HG03039 (cell line): ENCODE data around the gene CD320.
A peak's percentile ranks its signal among the peaks of the same experiment; 100 is the strongest.
"Not testable (repeated sequence)": the region's sequence is repeated elsewhere in the genome, so short reads cannot be mapped to it uniquely, and the experiment has no call there.

ENCODE experiments used
- ATAC-seq: cut with Tn5 transposase; IDR thresholded peaks from one replicate; pipeline ENCODE4 v1.9.1; 2021; ENCODE audit warnings: mild to moderate bottlenecking, moderate library complexity; ENCODE audit not compliant: unreplicated experiment

Gene CD320

GRCh38 chr19:8333767-8334457 is 25.8 kb upstream of the CD320 start:
- no peak for ATAC-seq

- no peak for ATAC-seq
Measured at GRCh38 chr19:8332976-8333766, 25.0 kb upstream of the CD320 start.

GRCh38 chr19:8331263-8331845 is 23.2 kb upstream of the CD320 start:
- ATAC-seq: no peak

GRCh38 chr19:8329996-8330395 is 21.8 kb upstream of the CD320 start:
- no peak for ATAC-seq

DNA sequence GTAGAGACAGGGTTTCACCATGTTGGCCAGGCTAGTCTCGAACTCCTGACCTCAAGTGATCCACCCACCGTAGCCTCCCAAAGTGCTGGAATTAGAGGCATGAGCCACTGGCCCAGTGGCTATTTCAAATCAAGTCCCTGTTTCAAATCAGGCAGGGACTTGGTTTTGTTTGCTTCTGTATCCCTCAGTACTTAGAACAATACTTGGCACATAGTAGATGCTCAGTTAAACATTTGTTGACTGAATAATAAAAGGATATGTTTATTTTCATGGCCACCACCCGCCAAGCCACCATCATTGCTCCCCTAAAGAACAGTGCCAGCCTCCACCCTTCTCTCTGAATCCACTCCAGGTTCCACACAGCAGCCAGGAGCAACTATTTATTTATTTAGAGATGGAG is 17.3 kb upstream of the CD320 start:
- no peak for ATAC-seq

DNA sequence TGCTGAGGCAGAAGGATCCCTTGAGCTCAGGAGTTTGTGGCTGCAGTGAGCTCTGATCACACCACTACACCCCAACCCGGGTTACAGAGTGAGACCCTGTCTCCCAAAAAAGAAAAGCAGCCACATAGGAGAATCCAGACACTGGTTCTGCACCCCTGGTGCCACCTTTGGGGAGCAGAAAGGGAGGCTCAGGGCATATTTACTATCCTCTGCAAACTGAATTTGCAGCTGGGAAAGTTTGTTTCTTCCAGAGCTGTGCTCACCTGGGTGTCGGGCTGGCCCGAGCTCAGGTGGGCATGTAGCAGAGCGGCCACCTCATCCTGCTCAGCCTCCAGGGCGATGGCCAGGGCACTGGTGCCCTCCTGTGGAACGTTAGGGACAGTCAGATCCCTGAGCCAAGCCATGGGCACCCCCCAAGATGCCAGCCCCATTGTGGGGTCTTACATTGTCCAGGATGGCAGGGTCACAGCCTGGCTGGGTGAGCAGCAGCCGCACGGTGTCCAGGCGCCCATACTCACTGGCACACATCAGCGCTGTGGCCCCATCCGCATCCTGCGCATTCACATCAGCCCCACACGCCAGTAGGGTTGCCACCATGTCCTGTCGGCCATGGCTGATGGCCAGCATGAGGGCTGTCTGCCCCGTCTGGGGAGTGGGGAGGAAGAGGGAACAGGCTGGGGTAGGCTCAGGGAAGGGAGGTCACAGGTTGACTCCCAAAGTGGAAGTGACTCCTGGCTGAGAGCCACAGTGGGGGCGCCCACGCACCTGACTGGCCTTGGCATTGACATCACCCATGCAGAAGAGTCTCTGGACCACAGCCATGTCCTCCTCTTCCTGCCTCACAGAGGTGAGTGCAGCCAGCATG is 16.3 kb upstream of the CD320 start:
- ATAC-seq: no peak

GRCh38 chr19:8323781-8324185 is 15.6 kb upstream of the CD320 start:
- no peak for ATAC-seq

GRCh38 chr19:8322638-8322997 is 14.5 kb upstream of the CD320 start:
- no peak for ATAC-seq

DNA sequence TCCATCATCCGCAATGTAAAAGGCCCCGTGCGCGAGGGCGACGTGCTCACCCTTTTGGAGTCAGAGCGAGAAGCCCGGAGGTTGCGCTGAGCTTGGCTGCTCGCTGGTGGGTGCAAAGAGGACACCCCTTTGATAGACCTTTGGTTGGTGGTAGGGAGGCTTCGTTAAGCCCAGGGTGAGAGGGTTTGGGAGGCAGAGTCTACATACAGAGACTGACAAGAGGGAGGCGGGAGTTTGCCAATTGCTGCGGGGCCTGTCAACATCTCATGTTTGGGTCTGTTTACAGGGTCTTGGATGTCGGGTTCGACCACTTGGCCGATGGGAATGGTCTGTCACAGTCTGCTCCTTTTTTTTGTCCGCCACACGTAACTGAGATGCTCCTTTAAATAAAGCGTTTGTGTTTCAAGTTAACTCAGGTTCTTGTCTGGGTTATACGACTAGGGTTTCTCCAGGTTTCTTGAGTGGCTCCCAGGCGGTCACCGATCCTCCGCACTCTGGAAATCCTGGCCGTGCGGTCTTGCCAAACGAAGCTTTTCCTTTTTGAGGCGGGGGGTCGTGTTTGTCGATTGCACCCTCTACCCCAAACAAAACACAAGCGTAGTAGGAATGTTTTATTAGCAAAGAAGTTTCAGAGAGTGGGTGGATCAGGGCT is 14.0 kb upstream of the CD320 start:
- ATAC-seq: no peak

GRCh38 chr19:8321067-8321985 is 13.2 kb upstream of the CD320 start, which contains the start of the genes NDUFA7 and RPS28:
Gene NDUFA7, minus strand, starts transcription at chr19:8321375. Its CDS starts 17 bp downstream, at chr19:8321358.
Gene RPS28, plus strand, starts transcription at chr19:8321496. Its CDS starts 35 bp downstream, at chr19:8321531.
- peak; percentile 91 for ATAC-seq

GRCh38 chr19:8320564-8321066 is 12.5 kb upstream of the CD320 start:
- peak; percentile 11 for ATAC-seq

DNA sequence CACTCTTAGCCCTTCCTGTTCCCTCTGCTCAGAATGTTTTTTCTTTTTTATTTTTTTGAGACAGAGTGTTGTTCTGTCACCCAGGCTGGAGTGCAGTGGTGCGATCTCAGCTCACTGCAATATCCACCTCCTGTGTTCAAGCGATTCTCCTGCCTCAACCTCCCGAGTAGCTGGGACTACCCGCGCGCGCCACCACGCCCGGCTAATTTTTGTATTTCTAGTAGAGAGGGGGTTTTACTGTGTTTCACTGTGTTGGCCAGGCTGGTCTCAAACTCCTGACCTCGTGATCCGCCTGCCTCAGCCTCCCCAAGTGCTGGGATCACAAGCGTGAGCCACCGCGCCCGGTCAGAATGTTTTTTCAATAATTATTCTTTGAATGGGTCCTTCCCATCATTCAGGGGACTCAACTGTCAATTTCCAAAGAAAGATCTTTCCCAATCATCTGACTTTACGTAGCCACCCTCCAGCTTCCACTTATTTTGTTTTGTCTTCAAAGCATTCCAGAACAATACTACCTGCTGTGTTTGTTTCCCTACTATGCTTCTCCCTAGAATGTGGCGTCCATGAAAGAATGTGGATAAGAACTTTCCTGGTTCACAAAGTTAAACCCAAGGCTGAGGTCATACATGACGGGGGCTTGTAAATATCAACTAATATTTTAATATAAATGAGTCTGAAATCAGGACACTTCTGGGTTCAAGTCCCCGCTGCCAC is 11.8 kb upstream of the CD320 start:
- ATAC-seq: no peak

GRCh38 chr19:8318835-8319234 is 10.7 kb upstream of the CD320 start:
- not testable (repeated sequence) for ATAC-seq

- no peak for ATAC-seq
Measured at GRCh38 chr19:8316351-8317125, 8.4 kb upstream of the CD320 start.

- not testable (repeated sequence) for ATAC-seq
Measured at GRCh38 chr19:8314981-8315640, 7.0 kb upstream of the CD320 start.

- no peak for ATAC-seq
Measured at GRCh38 chr19:8311461-8312260, 3.5 kb upstream of the CD320 start.
